ENCODE data around the gene TRIM41. TPM values are rescaled to one million over a fixed set of nuclear protein-coding genes. Genes with fewer than 3 reads are reported as not detected.

Gene TRIM41
- total RNA-seq, 1 experiment from 2014 or later = 34.2 TPM

DNA sequence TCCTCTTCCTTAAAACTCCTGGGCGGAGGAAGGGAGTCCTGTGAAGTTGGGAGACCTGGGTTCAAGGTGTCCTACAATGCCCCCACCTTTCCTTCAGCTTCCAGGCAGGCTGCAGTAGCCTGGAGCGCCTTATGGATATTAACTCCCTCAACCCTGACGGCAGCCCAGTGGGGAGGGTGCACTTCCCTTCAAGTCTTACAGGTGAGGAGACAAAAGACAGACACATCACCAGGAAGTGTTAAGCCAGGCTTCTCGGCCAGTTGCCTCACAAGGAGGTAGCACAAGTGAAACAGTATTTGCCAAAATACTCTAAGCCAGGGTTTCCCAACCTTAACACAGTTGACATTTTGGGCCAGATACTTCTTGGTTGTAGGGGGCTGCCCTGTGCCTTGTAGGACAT is 22.3 kb upstream of the TRIM41 start:
- Histone ChIP-seq H3K27me3 (ENCODE audit: insufficient read depth, low read length) (peaks cover 22% of the 10 kb centered on the region; the same call in 1 of the 2 replicates), H4K20me1 (ENCODE audit: control insufficient read depth, insufficient read depth, insufficient read length) (no peaks in the 10 kb centered on the region), H3K18ac (ENCODE audit: insufficient read length, low read depth, low read length) (no peak overlapping the region), H3K56ac (ENCODE audit: insufficient read length, low read depth, low read length) (no peak overlapping the region), H3K79me2 (ENCODE audit: insufficient read depth, low read length) (no peaks in the 10 kb centered on the region), H2BK12ac (ENCODE audit: insufficient read length, low read depth, low read length) (no peak overlapping the region), H3K14ac (ENCODE audit: insufficient read depth, low read length) (no peak overlapping the region), H3T11ph (ENCODE audit: low read length) (no peak overlapping the region), H2AK5ac (ENCODE audit: insufficient read length, low read length) (no peak overlapping the region), H3K4me2 (ENCODE audit: insufficient read depth, insufficient read length, low read length) (no peak overlapping the region), H2BK15ac (ENCODE audit: low read depth, low read length) (no peak overlapping the region), H3K4ac (ENCODE audit: low read depth, low read length) (no peak overlapping the region), H2BK120ac (ENCODE audit: low read depth, low read length, poor library complexity, severe bottlenecking) (no peak overlapping the region), H4K5ac (ENCODE audit: insufficient read length, low read depth, low read length) (no peak overlapping the region), H3K27ac (ENCODE audit: insufficient read length, low read depth, low read length) (no peak overlapping the region), H4K8ac (replicated peaks; ENCODE audit: insufficient read length, low read depth, low read length) (no peak overlapping the region), H3K9me3 (ENCODE audit: control insufficient read depth, low read depth, low read length) (no peaks in the 10 kb centered on the region), H4K91ac (ENCODE audit: insufficient read length, low read depth, low read length) (no peak overlapping the region), H3K23me2 (ENCODE audit: insufficient read length, low read depth, low read length, poor library complexity, severe bottlenecking) (peaks cover 18% of the 10 kb centered on the region), H3K23ac (ENCODE audit: insufficient read length, low read depth, low read length) (no peak overlapping the region), H2BK5ac (ENCODE audit: insufficient read length, low read length) (no peak overlapping the region), H3K9ac (ENCODE audit: extremely low read depth, insufficient read length, low read length) (no peak overlapping the region), H3K79me1 (ENCODE audit: insufficient read depth, low read depth, low read length, poor library complexity, severe bottlenecking) (no peaks in the 10 kb centered on the region), H2AFZ (ENCODE audit: low read length) (no peak overlapping the region), H2BK20ac (ENCODE audit: low read depth, low read length, poor library complexity, severe bottlenecking) (no peak overlapping the region), H3K4me1 (ENCODE audit: insufficient read depth, low read length) (peaks cover 10% of the 10 kb centered on the region; the same call in 1 of the 2 replicates)
- peak; percentile 59 for DNase-seq
- H3K4me1 Mint-ChIP-seq = peaks cover 51 to 55% of the 10 kb centered on the region in 2 experiments
- WGBS (ENCODE audit: extremely low coverage, insufficient read length, low lambda C conversion rate) = no CpG with 5 or more reads among the region's 4 CpGs
- H3K27ac Mint-ChIP-seq = no peak overlapping the region
- H3K9me3 Mint-ChIP-seq = peaks cover 2 to 3% of the 10 kb centered on the region in 2 experiments; a peak in 3 of 5 replicates
- peaks cover 0 to 4% (median 0%) of the 10 kb centered on the region in 3 experiments; a peak in 2 of 7 replicates for H3K36me3 Mint-ChIP-seq (ENCODE audit: insufficient read depth in 1 of 3, low read depth in 3 of 3)
- TF ChIP-seq, protein P1, sequence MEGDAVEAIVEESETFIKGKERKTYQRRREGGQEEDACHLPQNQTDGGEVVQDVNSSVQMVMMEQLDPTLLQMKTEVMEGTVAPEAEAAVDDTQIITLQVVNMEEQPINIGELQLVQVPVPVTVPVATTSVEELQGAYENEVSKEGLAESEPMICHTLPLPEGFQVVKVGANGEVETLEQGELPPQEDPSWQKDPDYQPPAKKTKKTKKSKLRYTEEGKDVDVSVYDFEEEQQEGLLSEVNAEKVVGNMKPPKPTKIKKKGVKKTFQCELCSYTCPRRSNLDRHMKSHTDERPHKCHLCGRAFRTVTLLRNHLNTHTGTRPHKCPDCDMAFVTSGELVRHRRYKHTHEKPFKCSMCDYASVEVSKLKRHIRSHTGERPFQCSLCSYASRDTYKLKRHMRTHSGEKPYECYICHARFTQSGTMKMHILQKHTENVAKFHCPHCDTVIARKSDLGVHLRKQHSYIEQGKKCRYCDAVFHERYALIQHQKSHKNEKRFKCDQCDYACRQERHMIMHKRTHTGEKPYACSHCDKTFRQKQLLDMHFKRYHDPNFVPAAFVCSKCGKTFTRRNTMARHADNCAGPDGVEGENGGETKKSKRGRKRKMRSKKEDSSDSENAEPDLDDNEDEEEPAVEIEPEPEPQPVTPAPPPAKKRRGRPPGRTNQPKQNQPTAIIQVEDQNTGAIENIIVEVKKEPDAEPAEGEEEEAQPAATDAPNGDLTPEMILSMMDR (conservative IDR thresholded peaks at IDR 0.05) = no peak
- peaks cover 92% of the 10 kb centered on the region for H3K27me3 Mint-ChIP-seq (ENCODE audit: low read depth)
- H3K4me3 Mint-ChIP-seq = no peak overlapping the region; a peak in 1 of 5 replicates

Measured in H9 (cell line).